Kidney (tissue), 22 donors: Measurements from ENCODE around the gene RIC3. TPM values are rescaled to one million over a fixed set of nuclear protein-coding genes. Genes with fewer than 3 reads are reported as not detected.

Experiments used
- DNase-seq, 5 donors: peaks; one replicate each; pipeline ENCODE4 v3.0.0-alpha.2; 2013 to 2020
- FAIRE-seq: peaks from 2 replicates; lab custom pipeline; 2012; peaks lifted over from hg19 to GRCh38; lab: Jason Lieb, UNC
- H3K27ac ChIP-seq, 2 donors: one replicate each; pipeline ENCODE4 v1.7.0; 2013; ENCODE audit warnings: low read depth in 2 of 2, low read length in 2 of 2, inconsistent platforms in 1 of 2
- H3K27me3 ChIP-seq: one replicate; pipeline ENCODE4 v1.7.1; 2013; ENCODE audit warnings: low read length, inconsistent platforms; ENCODE audit not compliant: control insufficient read depth, insufficient read depth
- H3K36me3 ChIP-seq, 3 donors: one replicate each; pipeline versions ENCODE4 v1.7.0 to v1.7.1; 2013; ENCODE audit warnings: low read length in 3 of 3, control low read depth in 1 of 3, inconsistent platforms in 1 of 3; ENCODE audit not compliant: insufficient read depth in 3 of 3, control insufficient read depth in 2 of 3
- H3K4me1 ChIP-seq, 3 donors: one replicate each; pipeline versions ENCODE4 v1.7.0 to v1.7.1; 2013; ENCODE audit warnings: low read length in 3 of 3, inconsistent platforms in 1 of 3, low read depth in 1 of 3; ENCODE audit not compliant: control insufficient read depth in 2 of 3, insufficient read depth in 2 of 3
- H3K4me3 ChIP-seq, 3 donors: one replicate each; pipeline versions ENCODE4 v1.7.0 to v1.8.1; 2013; ENCODE audit warnings: low read length in 3 of 3, control low read depth in 1 of 3, inconsistent platforms in 1 of 3
- H3K9ac ChIP-seq, 3 donors: one replicate each; pipeline versions ENCODE4 v1.7.0 to v1.7.1; 2013; ENCODE audit warnings: low read length in 3 of 3, control low read depth in 1 of 3, inconsistent platforms in 1 of 3
- H3K9me3 ChIP-seq, 3 donors: one replicate each; pipeline versions ENCODE4 v1.7.0 to v1.7.1; 2013; ENCODE audit warnings: low read length in 3 of 3, control low read depth in 1 of 3, inconsistent platforms in 1 of 3; ENCODE audit not compliant: control insufficient read depth in 2 of 3, insufficient read depth in 1 of 3
- intact Hi-C: fragments of 100-400 bp; cut with DNase I; formaldehyde crosslinking; loops from one replicate; pipeline ENCODE4 v1.11.1; 2022
- long read RNA-seq, 10 donors: library from polyadenylated mRNA in 1 of 10; unstranded in 1 of 10; transcript quantifications; one replicate each; pipeline ENCODE4 v2.0.0 and lab custom pipeline, GENCODE V29; 2021 to 2026
- polyA plus RNA-seq: library from polyadenylated mRNA; stranded (reverse); fragments of 350-450 nt; fragmentation: Illumina TruSeq; extraction: RNeasy Lipid Tissue Mini Kit (QIAGEN cat#74804); gene quantifications from one replicate; pipeline ENCODE4 v1.2.3, GENCODE V29; 2014; ENCODE audit warnings: low read depth, low replicate concordance; ENCODE audit not compliant: insufficient read depth
- total RNA-seq: library from RNA; stranded (reverse); fragmentation: NEBNext Ultra II Directional; extraction: Animal tissue kit (Norgen Biotek cat#: 25700); gene quantifications from one replicate; pipeline ENCODE4 v1.2.1, GENCODE V29; 2021
- TF ChIP-seq, protein P1 (sequence below): IDR thresholded peaks from 3 replicates; pipeline ENCODE4 v1.5.1; 2012; ENCODE audit warnings: mild to moderate bottlenecking, moderate library complexity, borderline replicate concordance; ENCODE audit not compliant: insufficient read depth; ENCODE audit errors: extremely low read depth
- donor health status: control.
- donor health status: control.
- donor health status: control.
- donor health status: control.
- donor health status: control.
- donor health status: DM: yes; HTN: yes; CAD: no.
- donor health status: Normal renal cell carcinoma (clear cell type).

The RIC3 gene, protein sequence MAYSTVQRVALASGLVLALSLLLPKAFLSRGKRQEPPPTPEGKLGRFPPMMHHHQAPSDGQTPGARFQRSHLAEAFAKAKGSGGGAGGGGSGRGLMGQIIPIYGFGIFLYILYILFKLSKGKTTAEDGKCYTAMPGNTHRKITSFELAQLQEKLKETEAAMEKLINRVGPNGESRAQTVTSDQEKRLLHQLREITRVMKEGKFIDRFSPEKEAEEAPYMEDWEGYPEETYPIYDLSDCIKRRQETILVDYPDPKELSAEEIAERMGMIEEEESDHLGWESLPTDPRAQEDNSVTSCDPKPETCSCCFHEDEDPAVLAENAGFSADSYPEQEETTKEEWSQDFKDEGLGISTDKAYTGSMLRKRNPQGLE
- 30.7 TPM for total RNA-seq
- polyA plus RNA-seq: 10.5 TPM
- long read RNA-seq, donor 1, partial matches to known transcripts: 0 of 1 reads
- long read RNA-seq, donor 1, other reads (novel, unspliced or antisense): 0 of 1 reads
- long read RNA-seq, donor 2, partial matches to known transcripts: 0 of 2 reads
- long read RNA-seq, donor 2, other reads (novel, unspliced or antisense): 0 of 2 reads
- long read RNA-seq, donor 3, partial matches to known transcripts: 0 of 4 reads
- long read RNA-seq, donor 3, other reads (novel, unspliced or antisense): 0 of 4 reads
- long read RNA-seq, donor 4, partial matches to known transcripts: 0 of 1 reads
- long read RNA-seq, donor 4, other reads (novel, unspliced or antisense): 0 of 1 reads
- long read RNA-seq, donor 5, partial matches to known transcripts: 0 of 1 reads
- long read RNA-seq, donor 5, other reads (novel, unspliced or antisense): 0 of 1 reads
- long read RNA-seq, donor 6, partial matches to known transcripts: 0 of 2 reads
- long read RNA-seq, donor 6, other reads (novel, unspliced or antisense): 0 of 2 reads
- long read RNA-seq, donor 7, full-length matches to known transcripts: 8 of 19 reads
- long read RNA-seq, donor 7, partial matches to known transcripts: 2 of 19 reads
- long read RNA-seq, donor 7, other reads (novel, unspliced or antisense): 9 of 19 reads
- long read RNA-seq, donor 8, partial matches to known transcripts: 0 of 2 reads
- long read RNA-seq, donor 8, other reads (novel, unspliced or antisense): 0 of 2 reads
- long read RNA-seq, donor 9, partial matches to known transcripts: 0 of 1 reads
- long read RNA-seq, donor 9, other reads (novel, unspliced or antisense): 0 of 1 reads
- long read RNA-seq, donor 10, partial matches to known transcripts: 0 of 3 reads
- long read RNA-seq, donor 10, other reads (novel, unspliced or antisense): 0 of 3 reads

DNA sequence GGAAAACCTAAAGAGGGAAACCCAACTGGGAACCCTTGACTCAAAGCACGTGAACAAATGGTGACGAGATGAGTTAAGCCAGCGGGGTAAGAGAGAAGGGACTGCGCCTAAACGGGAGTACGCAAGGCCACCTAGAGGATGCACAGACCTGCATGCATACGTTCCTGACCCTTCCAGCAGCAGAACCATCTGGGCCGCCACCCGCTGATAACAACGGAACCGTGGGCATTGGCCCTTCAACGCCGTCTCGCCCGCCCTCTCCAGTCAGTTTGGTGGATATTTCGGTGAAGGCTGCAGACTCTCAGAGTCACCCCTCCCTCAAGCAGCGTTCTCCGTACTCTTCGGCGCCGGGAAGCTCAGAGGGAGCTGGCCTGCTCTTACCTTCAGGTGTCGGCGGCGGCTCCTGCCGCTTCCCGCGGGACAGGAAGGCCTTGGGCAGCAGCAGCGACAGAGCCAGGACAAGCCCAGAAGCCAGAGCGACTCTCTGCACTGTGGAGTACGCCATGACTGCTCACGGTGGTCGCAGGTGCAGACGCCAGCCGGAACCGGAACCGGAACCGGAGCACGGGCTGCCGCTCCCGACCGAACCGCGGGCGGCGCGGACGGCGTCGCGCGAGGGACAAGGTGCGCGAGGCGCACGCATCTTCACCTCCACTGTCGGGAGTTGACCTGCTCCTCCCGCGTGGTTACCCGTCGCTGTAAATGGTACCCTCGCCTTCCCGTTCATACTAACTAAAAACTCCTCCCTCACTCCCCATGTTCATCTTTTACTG is at the start of gene RIC3:
Gene RIC3 (minus strand): TSS at position 541 of the 773 bp plus-strand sequence. CDS start 36 bp downstream, at position 505.
- TF ChIP-seq, protein P1, sequence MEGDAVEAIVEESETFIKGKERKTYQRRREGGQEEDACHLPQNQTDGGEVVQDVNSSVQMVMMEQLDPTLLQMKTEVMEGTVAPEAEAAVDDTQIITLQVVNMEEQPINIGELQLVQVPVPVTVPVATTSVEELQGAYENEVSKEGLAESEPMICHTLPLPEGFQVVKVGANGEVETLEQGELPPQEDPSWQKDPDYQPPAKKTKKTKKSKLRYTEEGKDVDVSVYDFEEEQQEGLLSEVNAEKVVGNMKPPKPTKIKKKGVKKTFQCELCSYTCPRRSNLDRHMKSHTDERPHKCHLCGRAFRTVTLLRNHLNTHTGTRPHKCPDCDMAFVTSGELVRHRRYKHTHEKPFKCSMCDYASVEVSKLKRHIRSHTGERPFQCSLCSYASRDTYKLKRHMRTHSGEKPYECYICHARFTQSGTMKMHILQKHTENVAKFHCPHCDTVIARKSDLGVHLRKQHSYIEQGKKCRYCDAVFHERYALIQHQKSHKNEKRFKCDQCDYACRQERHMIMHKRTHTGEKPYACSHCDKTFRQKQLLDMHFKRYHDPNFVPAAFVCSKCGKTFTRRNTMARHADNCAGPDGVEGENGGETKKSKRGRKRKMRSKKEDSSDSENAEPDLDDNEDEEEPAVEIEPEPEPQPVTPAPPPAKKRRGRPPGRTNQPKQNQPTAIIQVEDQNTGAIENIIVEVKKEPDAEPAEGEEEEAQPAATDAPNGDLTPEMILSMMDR: no peak
- no peaks in the 10 kb centered on the region for H3K36me3 ChIP-seq
- intact Hi-C loops: no loop called here
- peaks cover 6% of the 10 kb centered on the region for H3K27me3 ChIP-seq
- peak within 1 kb of the TSS; percentile 66 to 91 (median 90) for H3K4me3 ChIP-seq
- H3K9ac ChIP-seq: peak within 1 kb of the TSS; percentile 34 to 58 (median 48)
- FAIRE-seq: no peak
- H3K9me3 ChIP-seq: no peaks in the 10 kb centered on the region
- no peaks in the 10 kb centered on the region for H3K4me1 ChIP-seq
- H3K27ac ChIP-seq: no peak within 1 kb of the TSS
- peak; percentile 39 to 82 (median 50) for DNase-seq

DNA sequence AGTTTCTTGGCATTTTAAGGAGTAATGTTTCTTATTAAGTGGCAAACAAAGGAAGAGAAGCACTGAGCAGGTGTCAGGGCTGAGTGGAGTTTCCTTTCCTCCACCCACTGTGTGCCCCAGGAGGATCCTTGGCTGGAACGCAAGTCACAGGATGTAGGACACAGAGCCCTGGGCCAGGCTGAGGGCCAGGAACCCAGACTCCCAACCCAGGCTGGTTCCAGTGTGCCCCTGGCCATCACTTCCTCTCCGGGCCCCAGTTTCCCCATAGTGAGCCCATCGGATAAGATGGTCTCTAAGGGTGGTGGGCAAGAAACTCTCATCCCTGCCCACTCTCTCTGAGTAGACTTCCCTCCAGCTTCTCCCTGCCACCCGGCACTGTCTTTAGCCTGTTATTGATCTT is 49.6 kb upstream of the RIC3 start:
- Histone ChIP-seq H3K4me3 (no peak overlapping the region), H3K9me3 (no peaks in the 10 kb centered on the region), H3K27me3 (no peaks in the 10 kb centered on the region), H3K36me3 (no peaks in the 10 kb centered on the region), H3K9ac (no peak overlapping the region), H3K27ac (no peak overlapping the region), H3K4me1 (no peaks in the 10 kb centered on the region)
- intact Hi-C loops: no loop called here
- TF ChIP-seq, protein P1: no peak
- FAIRE-seq: no peak
- no peak for DNase-seq

DNA sequence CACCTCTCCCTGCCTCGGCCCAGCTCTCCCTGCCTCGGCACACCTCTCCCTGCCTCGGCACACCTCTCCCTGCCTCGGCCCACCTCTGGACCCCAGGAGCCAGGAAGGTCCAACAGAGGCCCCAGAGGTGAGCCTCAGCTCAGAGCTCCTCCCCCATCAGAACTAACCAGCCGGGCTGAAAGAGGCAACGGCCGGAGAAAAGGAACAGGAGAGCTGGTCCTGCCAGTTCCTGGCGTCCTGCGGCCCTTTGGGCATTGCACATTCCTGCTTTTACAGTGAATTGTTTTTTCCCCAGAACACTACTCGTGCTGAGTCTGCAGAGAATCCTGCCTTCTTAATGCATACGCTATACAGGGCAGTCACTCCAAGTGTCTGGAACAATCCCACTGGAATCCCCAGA is 49.1 kb upstream of the RIC3 start:
- H3K27ac ChIP-seq: no peak overlapping the region
- no peaks in the 10 kb centered on the region for H3K9me3 ChIP-seq
- H3K36me3 ChIP-seq: no peaks in the 10 kb centered on the region
- H3K27me3 ChIP-seq: no peaks in the 10 kb centered on the region
- TF ChIP-seq, protein P1: no peak
- DNase-seq (peak in 3 of 5 donors; percentile 39 to 48 (median 39)), FAIRE-seq (no peak)
- H3K4me3 ChIP-seq: no peak overlapping the region
- H3K4me1 ChIP-seq: no peaks in the 10 kb centered on the region
- intact Hi-C loops: no loop called here
- no peak overlapping the region for H3K9ac ChIP-seq
